HFFc6 (cell line): ENCODE data around the gene PHYH. TPM values are rescaled to one million over a fixed set of nuclear protein-coding genes. Genes with fewer than 3 reads are reported as not detected.

ENCODE experiments used
- DNase-seq: peaks from one replicate; pipeline ENCODE4 v3.0.0-alpha.2; 2018
- H3K27ac Mint-ChIP-seq: 2 replicates; pipeline ENCODE4 v1.8.0; 2020; ENCODE audit warnings: mild to moderate bottlenecking, mixed read lengths
- H3K27me3 Mint-ChIP-seq: 2 replicates; pipeline ENCODE4 v1.8.0; 2021; ENCODE audit warnings: mild to moderate bottlenecking, moderate library complexity, mixed read lengths; ENCODE audit not compliant: insufficient read depth
- H3K36me3 Mint-ChIP-seq: 2 replicates; pipeline ENCODE4 v1.8.0; 2021; ENCODE audit warnings: low read depth, mixed read lengths
- H3K4me1 Mint-ChIP-seq: 2 replicates; pipeline ENCODE4 v1.8.0; 2020; ENCODE audit warnings: low read depth, mixed read lengths
- H3K4me3 Mint-ChIP-seq: 2 replicates; pipeline ENCODE4 v1.8.0; 2020; ENCODE audit warnings: mild to moderate bottlenecking, moderate library complexity, mixed read lengths
- H3K9me3 Mint-ChIP-seq: 2 replicates; pipeline ENCODE4 v1.8.0; 2020; ENCODE audit warnings: mild to moderate bottlenecking, mixed read lengths
- total RNA-seq, 6 experiments: library from RNA; stranded (reverse); fragmentation: NEBNext Ultra II Directional; extraction: Animal tissue kit (Norgen Biotek cat#: 25700); gene quantifications; 2 replicates in 1 of 6; 3 replicates in 5 of 6; pipeline ENCODE4 v1.2.3, GENCODE V29; 2021
- TF ChIP-seq, protein P1 (sequence below): fragments of 200-600 bp; sonication (generic); IDR thresholded peaks from 2 replicates; pipeline ENCODE4 v1.5.0; 2021; ENCODE audit warnings: antibody characterized with exemption, mild to moderate bottlenecking

The PHYH gene
- total RNA-seq, 6 experiments from 2014 or later: 17.2 to 20.3 (median 17.6) TPM

DNA sequence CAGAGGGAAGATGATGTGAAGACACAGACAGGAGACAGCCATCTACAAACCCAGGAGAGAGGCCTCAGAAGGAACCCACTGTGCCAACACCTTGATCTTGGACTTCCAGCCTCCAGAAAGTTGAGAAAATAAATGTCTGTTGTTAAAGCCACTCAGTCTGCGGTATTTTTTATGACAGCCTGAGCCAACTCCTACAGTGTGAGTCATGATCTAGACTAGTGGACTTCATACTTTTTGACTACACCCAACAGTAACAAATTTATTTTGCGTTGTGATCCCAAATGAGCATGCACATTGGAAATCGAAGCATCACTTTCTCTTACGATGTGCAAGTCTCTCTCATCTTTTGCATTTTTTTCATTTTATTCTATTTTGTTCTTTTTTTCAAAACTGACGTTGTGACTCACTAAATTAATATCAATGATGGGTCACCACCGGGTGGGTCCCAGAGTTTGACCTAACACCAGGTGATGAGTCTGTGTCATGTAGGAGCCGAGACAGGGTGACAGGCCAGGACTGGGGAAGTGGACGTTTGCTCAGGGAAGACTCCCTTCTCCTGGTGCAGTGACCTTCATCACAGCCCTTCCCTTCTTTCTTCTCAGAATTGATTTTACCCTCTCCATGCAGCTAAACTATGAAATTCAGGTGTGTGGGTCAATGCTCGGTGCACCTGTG, 28.9 kb downstream of the PHYH start:
- Mint-ChIP-seq H3K4me1 (peaks cover 23% of the 10 kb centered on the region), H3K27me3 (peaks cover 14% of the 10 kb centered on the region), H3K27ac (no peak overlapping the region), H3K4me3 (no peak overlapping the region), H3K36me3 (no peaks in the 10 kb centered on the region), H3K9me3 (no peaks in the 10 kb centered on the region)
- TF ChIP-seq, protein P1, sequence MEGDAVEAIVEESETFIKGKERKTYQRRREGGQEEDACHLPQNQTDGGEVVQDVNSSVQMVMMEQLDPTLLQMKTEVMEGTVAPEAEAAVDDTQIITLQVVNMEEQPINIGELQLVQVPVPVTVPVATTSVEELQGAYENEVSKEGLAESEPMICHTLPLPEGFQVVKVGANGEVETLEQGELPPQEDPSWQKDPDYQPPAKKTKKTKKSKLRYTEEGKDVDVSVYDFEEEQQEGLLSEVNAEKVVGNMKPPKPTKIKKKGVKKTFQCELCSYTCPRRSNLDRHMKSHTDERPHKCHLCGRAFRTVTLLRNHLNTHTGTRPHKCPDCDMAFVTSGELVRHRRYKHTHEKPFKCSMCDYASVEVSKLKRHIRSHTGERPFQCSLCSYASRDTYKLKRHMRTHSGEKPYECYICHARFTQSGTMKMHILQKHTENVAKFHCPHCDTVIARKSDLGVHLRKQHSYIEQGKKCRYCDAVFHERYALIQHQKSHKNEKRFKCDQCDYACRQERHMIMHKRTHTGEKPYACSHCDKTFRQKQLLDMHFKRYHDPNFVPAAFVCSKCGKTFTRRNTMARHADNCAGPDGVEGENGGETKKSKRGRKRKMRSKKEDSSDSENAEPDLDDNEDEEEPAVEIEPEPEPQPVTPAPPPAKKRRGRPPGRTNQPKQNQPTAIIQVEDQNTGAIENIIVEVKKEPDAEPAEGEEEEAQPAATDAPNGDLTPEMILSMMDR: no peak
- peak; percentile 5 for DNase-seq

DNA sequence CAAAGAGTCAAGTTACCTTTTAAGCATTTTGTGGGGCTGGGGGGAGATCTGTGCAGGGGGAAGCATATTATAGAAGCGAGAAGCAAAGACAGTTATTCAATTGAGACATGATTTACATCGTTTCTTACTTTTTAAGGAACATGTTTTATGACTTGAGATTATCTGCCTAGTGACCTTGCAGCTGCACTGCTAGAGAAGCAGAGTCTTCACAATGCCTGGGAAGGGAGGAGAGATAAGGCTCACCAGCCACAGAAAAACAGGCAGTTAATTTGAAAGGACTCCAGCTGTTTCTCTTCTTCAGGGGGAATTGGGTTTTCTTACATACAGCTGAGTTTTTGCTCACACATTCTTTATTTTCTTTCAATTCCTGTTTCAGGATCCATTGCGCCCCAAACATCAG, 31.0 kb downstream of the PHYH start:
- TF ChIP-seq, protein P1: no peak
- H3K4me1 Mint-ChIP-seq: peaks cover 23% of the 10 kb centered on the region
- H3K9me3 Mint-ChIP-seq: no peaks in the 10 kb centered on the region
- peaks cover 26% of the 10 kb centered on the region for H3K27me3 Mint-ChIP-seq
- H3K27ac Mint-ChIP-seq: no peak overlapping the region
- H3K4me3 Mint-ChIP-seq: no peak overlapping the region
- H3K36me3 Mint-ChIP-seq: no peaks in the 10 kb centered on the region
- DNase-seq: no peak

GRCh38 chr10:13268310-13268709, 31.6 kb downstream of the PHYH start:
- Mint-ChIP-seq H3K4me3 (no peak overlapping the region), H3K36me3 (no peaks in the 10 kb centered on the region), H3K27me3 (peaks cover 31% of the 10 kb centered on the region), H3K27ac (no peak overlapping the region), H3K9me3 (no peaks in the 10 kb centered on the region), H3K4me1 (peaks cover 23% of the 10 kb centered on the region)
- DNase-seq: no peak
- TF ChIP-seq, protein P1: no peak

DNA sequence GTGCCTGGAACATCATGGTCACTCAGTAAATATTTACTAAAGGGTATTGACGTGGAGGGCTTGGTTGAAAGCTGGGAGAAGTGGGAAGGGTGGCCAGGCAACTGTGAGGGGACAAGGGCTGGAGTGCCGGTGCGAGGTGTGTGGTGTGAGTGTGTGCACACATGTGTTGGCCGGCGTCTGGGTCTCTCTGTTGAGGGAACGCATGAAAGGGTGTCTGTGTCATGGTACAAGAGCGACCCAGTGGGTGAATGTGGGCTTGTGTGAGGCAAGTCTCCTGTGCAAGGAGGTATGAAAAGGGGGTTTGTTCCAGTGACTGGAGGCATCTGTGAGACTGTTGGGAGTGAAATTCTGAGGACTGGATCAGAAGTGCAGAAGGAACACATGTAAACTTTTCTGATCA, 36.3 kb downstream of the PHYH start:
- no peak for DNase-seq
- TF ChIP-seq, protein P1: no peak
- H3K4me3 Mint-ChIP-seq: no peak overlapping the region
- H3K36me3 Mint-ChIP-seq: no peaks in the 10 kb centered on the region
- no peak overlapping the region for H3K27ac Mint-ChIP-seq
- H3K9me3 Mint-ChIP-seq: no peaks in the 10 kb centered on the region
- H3K4me1 Mint-ChIP-seq: no peaks in the 10 kb centered on the region
- peaks cover 25% of the 10 kb centered on the region for H3K27me3 Mint-ChIP-seq

DNA sequence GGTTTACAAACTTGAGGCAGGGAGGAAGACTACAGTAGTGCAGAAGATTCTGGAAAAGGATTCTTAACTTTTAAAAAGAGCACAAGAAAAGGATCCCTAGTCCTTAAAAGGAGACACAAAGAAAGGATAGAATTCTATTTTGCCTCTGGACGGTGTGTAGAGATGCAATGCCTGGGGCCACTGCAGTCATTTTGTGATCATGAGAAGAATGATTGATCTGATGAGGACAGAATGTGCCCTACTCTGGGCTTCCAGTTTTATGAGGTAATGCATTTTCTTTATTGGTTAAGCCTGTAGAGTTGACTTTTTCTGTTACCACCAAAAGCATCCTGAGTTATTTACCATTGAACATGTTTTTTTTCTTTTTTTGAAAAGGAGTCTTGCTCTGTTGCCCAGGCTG, 37.4 kb downstream of the PHYH start:
- peaks cover 26% of the 10 kb centered on the region for H3K27me3 Mint-ChIP-seq
- H3K4me3 Mint-ChIP-seq: no peak overlapping the region
- no peak overlapping the region for H3K27ac Mint-ChIP-seq
- no peaks in the 10 kb centered on the region for H3K9me3 Mint-ChIP-seq
- TF ChIP-seq, protein P1: no peak
- no peaks in the 10 kb centered on the region for H3K36me3 Mint-ChIP-seq
- DNase-seq: no peak
- H3K4me1 Mint-ChIP-seq: no peaks in the 10 kb centered on the region
